ENCODE data around the gene PRCP. TPM values are rescaled to one million over a fixed set of nuclear protein-coding genes. Genes with fewer than 3 reads are reported as not detected.
"Not testable (repeated sequence)": the region's sequence is repeated elsewhere in the genome, so short reads cannot be mapped to it uniquely, and the experiment has no call there.

Gene PRCP
- total RNA-seq, 1 donor from 2014 or later, result 27.5 TPM

GRCh38 chr11:82929121-82929520 is 28.9 kb upstream of the PRCP start:
- H3K36me3 Mint-ChIP-seq (ENCODE audit: low read depth), result peaks cover 41% of the 10 kb centered on the region
- intact Hi-C loops (cut with micrococcal nuclease), result loop anchor here (5.0 kb wide), 1 partner anchor 143 kb away; the partner anchor contains the start of gene RAB30
- H3K27ac Mint-ChIP-seq, result no peak overlapping the region
- DNase-seq (ENCODE audit: low spot score), result no peak
- H3K27me3 Mint-ChIP-seq (ENCODE audit: low read depth), result no peaks in the 10 kb centered on the region
- H3K4me3 Mint-ChIP-seq (ENCODE audit: low read depth), result no peak overlapping the region
- H3K9me3 Mint-ChIP-seq, result no peaks in the 10 kb centered on the region
- H3K4me1 Mint-ChIP-seq (ENCODE audit: low read depth), result peaks cover 25% of the 10 kb centered on the region

GRCh38 chr11:82927264-82927880 is 27.1 kb upstream of the PRCP start:
- H3K4me1 Mint-ChIP-seq (ENCODE audit: low read depth), result peaks cover 20% of the 10 kb centered on the region
- no peak overlapping the region for H3K4me3 Mint-ChIP-seq (ENCODE audit: low read depth)
- H3K36me3 Mint-ChIP-seq (ENCODE audit: low read depth), result peaks cover 30% of the 10 kb centered on the region
- DNase-seq (ENCODE audit: low spot score), result no peak
- H3K27me3 Mint-ChIP-seq (ENCODE audit: low read depth), result no peaks in the 10 kb centered on the region
- H3K9me3 Mint-ChIP-seq, result no peaks in the 10 kb centered on the region
- intact Hi-C loops (cut with micrococcal nuclease), result loop anchor here (1.0 to 5.0 kb wide), 3 partner anchors 21 to 145 kb away; partner anchors contain the start of gene RAB30
- no peak overlapping the region for H3K27ac Mint-ChIP-seq

- DNase-seq (ENCODE audit: low spot score), result no peak
- H3K9me3 Mint-ChIP-seq, result peaks cover 6% of the 10 kb centered on the region
- no peaks in the 10 kb centered on the region for H3K27me3 Mint-ChIP-seq (ENCODE audit: low read depth)
- intact Hi-C loops (cut with micrococcal nuclease), result loop anchor here (5.0 kb wide), 1 partner anchor 148 kb away; the partner anchor contains the start of gene RAB30
- H3K36me3 Mint-ChIP-seq (ENCODE audit: low read depth), result peaks cover 42% of the 10 kb centered on the region
- peaks cover 34% of the 10 kb centered on the region for H3K4me1 Mint-ChIP-seq (ENCODE audit: low read depth)
- H3K4me3 Mint-ChIP-seq (ENCODE audit: low read depth), result no peak overlapping the region
- H3K27ac Mint-ChIP-seq, result no peak overlapping the region
Observed at GRCh38 chr11:82924522-82925224, 24.4 kb upstream of the PRCP start.

- H3K4me3 Mint-ChIP-seq (ENCODE audit: low read depth); intact Hi-C loops (cut with micrococcal nuclease); DNase-seq (ENCODE audit: low spot score); H3K27me3 Mint-ChIP-seq (ENCODE audit: low read depth): not testable (repeated sequence)
- peaks cover 18% of the 10 kb centered on the region for H3K9me3 Mint-ChIP-seq
- H3K36me3 Mint-ChIP-seq (ENCODE audit: low read depth), result peaks cover 60% of the 10 kb centered on the region
- H3K27ac Mint-ChIP-seq, result peak overlapping the region; percentile 5
- H3K4me1 Mint-ChIP-seq (ENCODE audit: low read depth), result peaks cover 49% of the 10 kb centered on the region
Observed at GRCh38 chr11:82922396-82923173, 22.4 kb upstream of the PRCP start.

GRCh38 chr11:82920227-82920626 is 20.0 kb upstream of the PRCP start:
- Mint-ChIP-seq H3K9me3 (peaks cover 18% of the 10 kb centered on the region), H3K36me3 (ENCODE audit: low read depth) (peaks cover 70% of the 10 kb centered on the region), H3K27ac (peak overlapping the region; percentile 85), H3K4me3 (ENCODE audit: low read depth) (peak overlapping the region; percentile 62), H3K4me1 (ENCODE audit: low read depth) (peaks cover 44% of the 10 kb centered on the region)
- intact Hi-C loops (cut with micrococcal nuclease), result loop anchor here (1.0 to 2.0 kb wide), 5 partner anchors 19 to 87 kb away; partner anchors contain the start of gene DDIAS
- DNase-seq (ENCODE audit: low spot score); H3K27me3 Mint-ChIP-seq (ENCODE audit: low read depth): not testable (repeated sequence)

GRCh38 chr11:82919786-82920185 is 19.6 kb upstream of the PRCP start:
- Mint-ChIP-seq H3K4me1 (ENCODE audit: low read depth) (peaks cover 45% of the 10 kb centered on the region), H3K36me3 (ENCODE audit: low read depth) (peaks cover 72% of the 10 kb centered on the region), H3K27ac (peak overlapping the region; percentile 85), H3K4me3 (ENCODE audit: low read depth) (peak overlapping the region; percentile 62), H3K9me3 (peaks cover 18% of the 10 kb centered on the region)
- intact Hi-C loops (cut with micrococcal nuclease), result loop anchor here (1.0 to 2.0 kb wide), 5 partner anchors 18 to 87 kb away; partner anchors contain the start of gene DDIAS
- H3K27me3 Mint-ChIP-seq (ENCODE audit: low read depth); DNase-seq (ENCODE audit: low spot score): not testable (repeated sequence)

GRCh38 chr11:82909015-82909640 is 8.9 kb upstream of the PRCP start:
- Mint-ChIP-seq H3K36me3 (ENCODE audit: low read depth) (peaks cover 30% of the 10 kb centered on the region), H3K27ac (no peak overlapping the region), H3K27me3 (ENCODE audit: low read depth) (no peaks in the 10 kb centered on the region), H3K4me3 (ENCODE audit: low read depth) (no peak overlapping the region), H3K4me1 (ENCODE audit: low read depth) (peaks cover 34% of the 10 kb centered on the region), H3K9me3 (peaks cover 14% of the 10 kb centered on the region)
- DNase-seq (ENCODE audit: low spot score), result no peak
- intact Hi-C loops (cut with micrococcal nuclease), result no loop called here

GRCh38 chr11:82908311-82908710 is 8.1 kb upstream of the PRCP start:
- no peaks in the 10 kb centered on the region for H3K27me3 Mint-ChIP-seq (ENCODE audit: low read depth)
- no peak overlapping the region for H3K4me3 Mint-ChIP-seq (ENCODE audit: low read depth)
- peak overlapping the region; percentile 9 for H3K27ac Mint-ChIP-seq
- H3K36me3 Mint-ChIP-seq (ENCODE audit: low read depth), result peaks cover 29% of the 10 kb centered on the region
- no peak for DNase-seq (ENCODE audit: low spot score)
- intact Hi-C loops (cut with micrococcal nuclease), result no loop called here
- peaks cover 40% of the 10 kb centered on the region for H3K4me1 Mint-ChIP-seq (ENCODE audit: low read depth)
- H3K9me3 Mint-ChIP-seq, result peaks cover 14% of the 10 kb centered on the region

GRCh38 chr11:82907371-82907770 is 7.1 kb upstream of the PRCP start:
- Mint-ChIP-seq H3K9me3 (peaks cover 10% of the 10 kb centered on the region), H3K4me1 (ENCODE audit: low read depth) (peaks cover 48% of the 10 kb centered on the region), H3K4me3 (ENCODE audit: low read depth) (no peak overlapping the region), H3K27me3 (ENCODE audit: low read depth) (no peaks in the 10 kb centered on the region), H3K27ac (no peak overlapping the region), H3K36me3 (ENCODE audit: low read depth) (peaks cover 20% of the 10 kb centered on the region)
- intact Hi-C loops (cut with micrococcal nuclease), result no loop called here
- DNase-seq (ENCODE audit: low spot score), result no peak

- H3K27me3 Mint-ChIP-seq (ENCODE audit: low read depth), result no peaks in the 10 kb centered on the region
- intact Hi-C loops (cut with micrococcal nuclease), result loop anchor here (1.0 kb wide), 3 partner anchors 20 to 343 kb away; partner anchors contain the start of gene RAB30
- H3K36me3 Mint-ChIP-seq (ENCODE audit: low read depth), result peaks cover 16% of the 10 kb centered on the region
- DNase-seq (ENCODE audit: low spot score), result no peak
- H3K4me1 Mint-ChIP-seq (ENCODE audit: low read depth), result peaks cover 52% of the 10 kb centered on the region
- H3K27ac Mint-ChIP-seq, result no peak overlapping the region
- peaks cover 10% of the 10 kb centered on the region for H3K9me3 Mint-ChIP-seq
- no peak overlapping the region for H3K4me3 Mint-ChIP-seq (ENCODE audit: low read depth)
Observed at GRCh38 chr11:82906931-82907330, 6.7 kb upstream of the PRCP start.

GRCh38 chr11:82906236-82906635 is 6.0 kb upstream of the PRCP start:
- H3K9me3 Mint-ChIP-seq, result peaks cover 3% of the 10 kb centered on the region
- H3K4me1 Mint-ChIP-seq (ENCODE audit: low read depth), result peaks cover 51% of the 10 kb centered on the region
- H3K27ac Mint-ChIP-seq, result no peak overlapping the region
- intact Hi-C loops (cut with micrococcal nuclease), result loop anchor here (1.0 kb wide), 3 partner anchors 21 to 344 kb away; partner anchors contain the start of gene RAB30
- H3K4me3 Mint-ChIP-seq (ENCODE audit: low read depth), result no peak overlapping the region
- no peak for DNase-seq (ENCODE audit: low spot score)
- H3K27me3 Mint-ChIP-seq (ENCODE audit: low read depth), result no peaks in the 10 kb centered on the region
- peaks cover 9% of the 10 kb centered on the region for H3K36me3 Mint-ChIP-seq (ENCODE audit: low read depth)

- Mint-ChIP-seq H3K36me3 (ENCODE audit: low read depth) (no peaks in the 10 kb centered on the region), H3K27ac (no peak overlapping the region), H3K4me3 (ENCODE audit: low read depth) (no peak overlapping the region), H3K4me1 (ENCODE audit: low read depth) (peaks cover 59% of the 10 kb centered on the region), H3K27me3 (ENCODE audit: low read depth) (no peaks in the 10 kb centered on the region), H3K9me3 (no peaks in the 10 kb centered on the region)
- no peak for DNase-seq (ENCODE audit: low spot score)
- intact Hi-C loops (cut with micrococcal nuclease), result no loop called here
Observed at GRCh38 chr11:82903843-82904586, 3.8 kb upstream of the PRCP start.
